ENCODE data around the gene PAGE4. TPM values are rescaled to one million over a fixed set of nuclear protein-coding genes. Genes with fewer than 3 reads are reported as not detected.

PAGE4 gene, protein sequence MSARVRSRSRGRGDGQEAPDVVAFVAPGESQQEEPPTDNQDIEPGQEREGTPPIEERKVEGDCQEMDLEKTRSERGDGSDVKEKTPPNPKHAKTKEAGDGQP
- total RNA-seq: not detected

- DNase-seq: no peak
Measured at GRCh38 chrX:49829016-49829415, at the start of gene PAGE4. PAGE4 (plus strand) TSS chrX:49829303; CDS start chrX:49830429, 1,126 bp downstream.

- DNase-seq: no peak
Measured at GRCh38 chrX:49784747-49785280, 44.3 kb upstream of the PAGE4 start.

GRCh38 chrX:49792376-49792775, 36.7 kb upstream of the PAGE4 start:
- no peak for DNase-seq

GRCh38 chrX:49793686-49794085, 35.4 kb upstream of the PAGE4 start:
- DNase-seq: no peak

DNA sequence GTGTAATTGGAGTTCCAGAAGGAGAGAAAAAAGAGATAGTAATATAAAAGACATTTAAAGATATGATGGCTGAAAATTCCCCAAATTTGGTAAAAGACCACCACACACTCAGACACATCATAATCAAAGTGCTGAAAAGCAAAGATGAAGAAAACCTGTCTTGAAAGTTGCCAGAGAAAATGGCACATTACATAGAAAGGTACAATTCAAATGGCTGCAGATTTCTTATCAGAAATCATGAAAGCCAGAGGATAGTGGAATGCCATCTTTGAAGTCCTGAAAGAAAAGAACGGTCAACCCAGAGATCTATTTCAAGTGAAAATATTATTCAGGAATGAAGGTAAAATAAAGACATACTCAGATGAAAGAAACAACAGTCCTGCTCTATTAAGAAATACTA, 29.3 kb upstream of the PAGE4 start:
- no peak for DNase-seq

GRCh38 chrX:49809891-49810632, 19.0 kb upstream of the PAGE4 start:
- DNase-seq: no peak

- no peak for DNase-seq
Measured at GRCh38 chrX:49812177-49812576, 16.9 kb upstream of the PAGE4 start.

DNA sequence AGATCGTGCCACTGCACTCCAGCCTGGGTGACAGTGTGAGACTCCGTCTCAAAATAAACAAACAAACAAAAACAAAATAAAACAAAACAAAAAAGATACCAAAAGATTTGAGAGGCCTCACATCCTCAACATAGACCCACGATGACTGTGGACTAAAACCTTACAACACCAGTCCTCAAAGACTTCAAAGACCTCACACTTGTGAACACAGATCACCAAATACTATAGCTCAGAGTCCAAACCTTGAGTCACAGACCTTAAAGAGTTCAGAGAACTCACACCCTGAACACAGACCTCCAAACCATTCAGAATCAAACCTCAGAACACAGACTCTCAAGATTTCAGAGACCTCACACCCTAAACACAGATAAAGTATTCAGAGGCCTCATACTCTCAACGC, 12.7 kb upstream of the PAGE4 start:
- no peak for DNase-seq

DNA sequence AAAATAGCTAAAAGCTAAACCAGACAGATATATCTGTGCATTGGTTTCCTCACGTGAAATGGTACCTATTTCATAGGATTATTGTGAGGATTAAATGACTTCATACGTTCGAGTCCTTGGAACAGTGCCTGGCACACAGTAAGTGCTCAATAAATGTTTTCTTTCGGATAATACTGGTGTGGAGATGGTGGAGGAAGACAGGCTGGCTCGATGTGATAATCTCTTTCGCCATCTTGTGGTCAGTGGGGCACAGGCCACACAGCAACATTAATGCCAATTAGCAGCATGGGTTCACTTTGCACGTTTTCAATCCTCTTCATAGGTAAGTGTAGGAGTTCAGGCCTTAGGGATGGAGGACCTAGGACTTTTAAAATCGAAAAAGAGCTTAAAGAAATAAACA, 9.3 kb downstream of the PAGE4 start:
- DNase-seq: peak; percentile 31

DNA sequence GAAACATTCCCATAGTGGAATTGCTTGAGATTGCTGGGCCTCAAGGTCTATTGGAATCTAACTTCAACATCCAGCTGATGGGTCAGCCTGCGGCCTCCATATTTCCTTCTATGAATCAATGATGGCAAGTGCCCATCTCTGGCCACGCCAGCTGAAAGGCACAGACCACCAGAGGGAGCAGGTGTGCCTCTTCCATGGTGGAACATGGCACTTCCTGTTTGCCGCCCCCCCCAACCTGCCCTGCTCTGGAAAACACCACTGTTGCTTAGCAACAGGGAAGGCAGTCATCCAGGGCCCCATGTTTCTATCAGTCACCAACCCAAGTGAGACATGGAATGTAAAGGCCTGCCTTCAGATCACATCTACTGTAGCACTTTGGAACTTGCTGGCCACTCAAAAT, 11.6 kb downstream of the PAGE4 start:
- peak; percentile 61 for DNase-seq

- DNase-seq: no peak
Measured at GRCh38 chrX:49842621-49843020, 13.5 kb downstream of the PAGE4 start.

DNA sequence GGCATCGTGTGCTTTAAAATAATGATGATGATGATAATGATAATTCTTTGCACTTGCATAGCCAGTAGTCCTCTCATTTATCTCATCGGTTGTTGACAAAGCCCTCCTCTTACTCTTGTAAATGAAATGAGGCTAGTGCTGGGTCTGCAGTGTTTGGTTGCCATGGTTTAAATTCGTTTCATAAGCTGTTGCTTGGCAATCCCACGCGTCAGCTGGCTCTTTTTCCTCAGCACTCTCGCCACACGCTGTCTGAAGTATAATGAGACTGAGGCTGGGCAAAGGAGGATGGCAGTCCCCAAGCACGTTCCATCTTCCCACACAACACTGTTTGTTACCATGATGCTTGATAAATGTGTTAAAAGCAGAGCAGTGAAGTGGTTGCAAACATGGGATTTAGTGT, 15.5 kb downstream of the PAGE4 start:
- DNase-seq: peak; percentile 63

DNA sequence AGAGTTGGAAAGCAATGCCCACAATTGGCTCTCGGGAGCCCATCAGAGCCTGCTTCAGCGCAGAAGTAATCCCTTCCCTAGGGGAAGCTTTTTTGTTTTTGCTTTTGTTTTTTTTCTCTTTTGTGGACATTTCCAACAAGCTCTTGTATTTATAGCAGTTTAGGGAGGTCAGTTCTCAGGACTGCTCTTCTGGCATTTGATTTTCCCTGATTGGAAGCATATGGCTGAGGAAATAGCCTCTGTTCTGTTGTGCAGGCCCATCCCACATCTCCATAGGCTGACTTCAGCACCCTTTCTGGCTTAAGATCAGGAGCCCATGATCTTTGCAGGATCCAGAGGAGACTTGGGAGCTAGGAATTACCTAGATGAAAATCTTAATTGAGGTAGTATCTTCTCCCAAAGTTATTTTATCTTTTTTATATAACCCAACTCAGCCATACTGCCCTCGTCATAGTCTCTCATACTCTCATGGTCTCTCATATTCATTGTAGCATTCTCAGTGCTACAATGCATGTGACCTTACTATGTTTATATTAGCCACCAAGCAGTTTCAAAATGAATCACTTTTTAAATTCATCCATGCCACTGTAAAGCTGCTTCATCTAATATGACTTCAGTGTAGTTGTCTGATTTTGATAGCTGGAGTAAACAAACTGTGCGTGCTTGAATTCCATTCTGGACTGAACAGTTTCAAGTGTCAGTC, 16.7 kb downstream of the PAGE4 start:
- peak; percentile 7 for DNase-seq

DNA sequence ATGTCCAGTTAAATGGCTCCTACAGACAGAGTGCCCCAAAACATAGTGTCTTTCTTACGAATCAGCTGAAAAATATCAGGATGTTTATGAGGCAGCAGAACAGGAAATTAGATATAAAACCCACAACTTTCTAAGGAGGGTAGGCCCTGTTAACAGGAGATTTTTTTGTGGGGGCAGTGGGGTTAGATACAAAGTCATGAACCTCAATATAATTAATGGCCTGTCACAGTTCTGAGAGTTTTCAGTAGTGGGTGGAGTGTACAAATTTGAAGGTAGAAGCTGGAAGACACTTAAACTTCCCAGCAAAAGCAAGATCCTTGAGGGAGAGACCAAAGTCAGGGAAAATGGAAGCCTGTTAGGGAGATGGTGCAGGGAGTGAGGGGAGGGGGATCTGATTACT, 17.4 kb downstream of the PAGE4 start:
- no peak for DNase-seq

DNA sequence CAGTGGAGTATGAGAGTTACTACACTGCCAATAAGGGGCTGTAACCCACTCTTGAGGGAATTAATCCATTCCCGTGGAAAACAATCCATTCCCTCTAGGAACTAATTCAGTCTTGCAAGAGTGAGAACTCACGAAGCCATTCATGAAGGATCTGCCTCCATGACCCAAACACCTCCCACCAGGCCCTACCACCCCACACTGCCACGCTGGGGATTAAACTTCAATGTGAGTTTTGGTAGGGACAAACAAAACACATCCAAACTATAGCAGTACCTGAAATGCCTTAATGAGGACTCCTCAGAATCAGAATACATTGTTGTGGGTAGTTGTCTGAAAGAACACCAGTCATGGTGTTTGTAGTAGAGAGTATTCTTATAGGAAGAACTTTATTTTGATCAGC, 19.2 kb downstream of the PAGE4 start:
- DNase-seq: no peak

- no peak for DNase-seq
Measured at GRCh38 chrX:49850028-49850427, 20.9 kb downstream of the PAGE4 start.

DNA sequence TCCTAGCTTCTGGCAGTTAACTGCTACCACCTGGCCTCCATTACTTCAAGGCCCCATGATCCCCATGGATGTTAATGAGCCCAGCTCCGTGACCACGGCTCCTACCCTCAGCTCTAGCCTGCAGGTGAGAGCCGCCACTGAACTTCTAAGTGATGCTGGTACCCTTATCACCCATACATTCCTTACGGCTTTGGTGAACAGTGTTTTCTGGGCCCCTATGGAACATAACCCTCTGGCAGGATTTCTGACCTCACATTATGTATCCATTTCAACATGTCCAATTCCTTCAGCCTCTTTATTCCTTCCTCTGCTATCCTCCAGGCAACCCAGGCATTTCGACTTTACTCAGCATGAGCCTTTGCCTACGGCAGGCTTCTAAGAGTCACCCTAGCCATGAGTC, 24.6 kb downstream of the PAGE4 start:
- no peak for DNase-seq

GRCh38 chrX:49856819-49857218, 27.7 kb downstream of the PAGE4 start:
- no peak for DNase-seq

- DNase-seq: no peak
Measured at GRCh38 chrX:49858341-49858740, 29.2 kb downstream of the PAGE4 start.

DNA sequence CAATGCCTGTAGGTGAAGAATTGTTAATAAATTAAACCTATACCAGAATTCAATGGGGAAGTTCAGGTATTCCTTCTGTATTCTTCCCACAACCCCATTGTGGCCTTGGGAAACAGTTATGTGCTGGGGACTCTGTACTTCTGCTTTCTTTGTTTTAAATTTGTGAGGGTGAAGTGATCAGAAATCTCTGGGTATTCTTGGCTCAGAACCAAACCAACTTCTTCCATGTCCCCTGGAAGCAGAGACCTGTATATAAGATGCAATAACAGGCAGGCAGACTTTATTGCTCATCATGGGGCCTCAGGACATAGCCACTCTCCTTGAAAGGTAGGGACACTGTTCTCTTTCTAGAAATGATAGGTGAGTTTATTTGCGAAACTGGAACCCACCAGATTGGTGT, 30.4 kb downstream of the PAGE4 start:
- DNase-seq: no peak

DNA sequence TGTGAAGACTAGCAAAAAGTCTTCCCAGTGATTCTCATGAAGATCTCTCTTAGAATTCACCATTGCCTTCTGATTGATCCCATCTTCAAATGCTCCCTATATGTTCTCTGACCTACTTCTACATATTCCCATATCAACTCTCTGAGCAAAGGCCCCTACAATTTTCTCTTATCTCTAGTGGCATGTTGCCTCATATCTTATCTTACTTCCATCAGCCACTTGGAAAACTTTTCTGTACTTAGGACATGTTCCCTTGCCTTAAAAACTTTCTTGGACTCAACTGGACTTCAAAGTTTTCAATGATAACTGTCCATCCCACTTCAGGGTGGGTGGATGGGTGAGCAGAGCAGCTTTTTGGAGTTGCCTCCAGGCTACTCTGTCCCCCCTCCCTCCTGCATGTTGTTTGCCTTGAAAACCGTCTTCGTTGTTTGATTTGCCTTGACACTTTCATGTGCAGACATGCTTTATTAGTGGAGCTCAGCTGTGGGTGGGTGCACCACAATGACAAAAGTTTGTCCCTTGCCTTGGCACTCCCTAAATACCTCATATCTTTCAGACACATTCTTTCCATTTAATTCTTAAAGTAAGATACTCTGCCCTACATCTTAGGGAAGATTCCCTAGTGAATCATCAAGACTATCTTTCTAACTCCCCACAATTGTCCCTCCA, 31.9 kb downstream of the PAGE4 start:
- no peak for DNase-seq

DNA sequence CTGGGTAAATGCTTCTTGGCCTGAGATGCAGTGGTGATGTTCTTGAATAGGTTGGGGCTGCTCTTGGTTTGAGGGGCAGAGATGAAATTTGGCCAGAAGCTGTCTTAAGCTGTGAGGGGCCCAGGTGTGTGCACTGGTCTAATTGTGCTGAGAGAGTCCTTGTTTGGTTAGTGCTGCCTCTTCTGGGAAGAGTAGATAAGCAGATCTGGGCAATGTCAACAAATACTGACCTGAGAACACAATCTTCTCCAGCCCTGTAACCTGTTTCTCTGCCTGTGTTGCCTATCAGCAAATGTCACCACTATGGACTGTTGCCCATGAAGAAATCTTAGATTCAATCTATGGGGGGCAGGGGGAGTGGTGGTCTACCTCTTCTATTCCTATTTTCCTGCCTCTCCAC, 33.0 kb downstream of the PAGE4 start:
- no peak for DNase-seq

- no peak for DNase-seq
Measured at GRCh38 chrX:49868739-49869138, 39.6 kb downstream of the PAGE4 start.

Measured in tongue (tissue), 2 donors.